HuH-7.5 (cell line): ENCODE results near the gene CDKN1B.

Source experiments
- DNase-seq: peaks from one replicate; pipeline ENCODE4 v3.0.0; 2011; ENCODE audit warnings: low spot score

Gene CDKN1B

GRCh38 chr12:12716793-12717585, at the start of gene CDKN1B:
Gene CDKN1B, plus strand, starts transcription at chr12:12717368. Its CDS starts 472 bp downstream, at chr12:12717840.
- peak; percentile 86 for DNase-seq

- no peak for DNase-seq
Measured at GRCh38 chr12:12668005-12668404, 49.2 kb upstream of the CDKN1B start.

- no peak for DNase-seq
Measured at GRCh38 chr12:12669020-12669419, 48.1 kb upstream of the CDKN1B start.

- DNase-seq, result no peak
Measured at GRCh38 chr12:12671850-12672660, 45.1 kb upstream of the CDKN1B start.

GRCh38 chr12:12673296-12673695, 43.9 kb upstream of the CDKN1B start:
- no peak for DNase-seq

- DNase-seq, result no peak
Measured at GRCh38 chr12:12676605-12677004, 40.6 kb upstream of the CDKN1B start.

- DNase-seq, result no peak
Measured at GRCh38 chr12:12681061-12681765, 36.0 kb upstream of the CDKN1B start.

- no peak for DNase-seq
Measured at GRCh38 chr12:12682284-12682683, 34.9 kb upstream of the CDKN1B start.

- DNase-seq, result no peak
Measured at GRCh38 chr12:12683136-12683697, 34.0 kb upstream of the CDKN1B start.

- DNase-seq, result no peak
Measured at GRCh38 chr12:12683725-12684124, 33.4 kb upstream of the CDKN1B start.

- DNase-seq, result no peak
Measured at GRCh38 chr12:12684375-12685106, 32.6 kb upstream of the CDKN1B start.

GRCh38 chr12:12685305-12685704, 31.9 kb upstream of the CDKN1B start:
- DNase-seq, result no peak

GRCh38 chr12:12686472-12686871, 30.7 kb upstream of the CDKN1B start:
- no peak for DNase-seq

- no peak for DNase-seq
Measured at GRCh38 chr12:12686925-12687324, 30.2 kb upstream of the CDKN1B start.

- no peak for DNase-seq
Measured at GRCh38 chr12:12689647-12690300, 27.4 kb upstream of the CDKN1B start.

- no peak for DNase-seq
Measured at GRCh38 chr12:12691549-12691948, 25.6 kb upstream of the CDKN1B start.

GRCh38 chr12:12693111-12693671, 24.0 kb upstream of the CDKN1B start:
- DNase-seq, result no peak

- DNase-seq, result peak; percentile 45
Measured at GRCh38 chr12:12696562-12697383, 20.4 kb upstream of the CDKN1B start.

GRCh38 chr12:12699345-12699744, 17.8 kb upstream of the CDKN1B start:
- no peak for DNase-seq

GRCh38 chr12:12700254-12700653, 16.9 kb upstream of the CDKN1B start:
- DNase-seq, result no peak
